BE2C (cell line): ENCODE data around the gene RAI1.

Experiments used
- DNase-seq: peaks from one replicate; pipeline ENCODE4 v3.0.0-alpha.2; 2020
- H3K27me3 ChIP-seq: fragments of 250-450 bp; sonication (Bioruptor Pico); 2 replicates; pipeline ENCODE4 v1.5.1; 2020; ENCODE audit warnings: mild to moderate bottlenecking
- H3K36me3 ChIP-seq: fragments of 250-450 bp; sonication (Bioruptor Pico); 2 replicates; pipeline ENCODE4 v1.5.1; 2020; ENCODE audit warnings: mild to moderate bottlenecking
- H3K4me1 ChIP-seq: fragments of 250-450 bp; sonication (Bioruptor Pico); 2 replicates; pipeline ENCODE4 v1.5.1; 2020
- H3K4me3 ChIP-seq: 2 replicates; pipeline ENCODE4 v1.5.1; 2011; ENCODE audit warnings: low read depth, low read length
- H3K9me3 ChIP-seq: fragments of 250-450 bp; sonication (Bioruptor Pico); 2 replicates; pipeline ENCODE4 v1.5.1; 2020
- CTCF ChIP-seq: IDR thresholded peaks from 2 replicates; pipeline ENCODE4 v1.5.1; 2012; ENCODE audit warnings: mild to moderate bottlenecking, low read depth, low read length

RAI1 gene

GRCh38 chr17:17781591-17782496 lies 100.6 kb downstream of the RAI1 start:
- H3K36me3 ChIP-seq: no peaks in the 10 kb centered on the region
- H3K4me3 ChIP-seq: peak overlapping the region; percentile 58
- peaks cover 38% of the 10 kb centered on the region for H3K4me1 ChIP-seq
- no peak for TF ChIP-seq CTCF
- DNase-seq: peak; percentile 48
- no peaks in the 10 kb centered on the region for H3K9me3 ChIP-seq
- no peaks in the 10 kb centered on the region for H3K27me3 ChIP-seq

GRCh38 chr17:17782523-17783115 lies 101.4 kb downstream of the RAI1 start:
- no peak for DNase-seq
- Histone ChIP-seq H3K36me3 (no peaks in the 10 kb centered on the region), H3K4me1 (peaks cover 38% of the 10 kb centered on the region), H3K9me3 (no peaks in the 10 kb centered on the region), H3K27me3 (no peaks in the 10 kb centered on the region), H3K4me3 (peak overlapping the region; percentile 58)
- TF ChIP-seq CTCF: no peak; the same call in 1 of the 2 replicates

GRCh38 chr17:17783116-17783824 lies 102.0 kb downstream of the RAI1 start:
- 0 out of 2 replicates have a peak, but pooled peaks have one; percentile 16 for TF ChIP-seq CTCF
- no peaks in the 10 kb centered on the region for H3K36me3 ChIP-seq
- peaks cover 38% of the 10 kb centered on the region for H3K4me1 ChIP-seq
- no peaks in the 10 kb centered on the region for H3K9me3 ChIP-seq
- peak; percentile 46 for DNase-seq
- no peaks in the 10 kb centered on the region for H3K27me3 ChIP-seq
- peak overlapping the region; percentile 58 for H3K4me3 ChIP-seq

GRCh38 chr17:17783825-17784656 lies 102.8 kb downstream of the RAI1 start:
- no peak for TF ChIP-seq CTCF
- peak; percentile 28 for DNase-seq
- Histone ChIP-seq H3K9me3 (no peaks in the 10 kb centered on the region), H3K4me1 (peaks cover 38% of the 10 kb centered on the region), H3K36me3 (no peaks in the 10 kb centered on the region), H3K4me3 (peak overlapping the region; percentile 58), H3K27me3 (no peaks in the 10 kb centered on the region)

- Histone ChIP-seq H3K4me1 (peaks cover 44% of the 10 kb centered on the region), H3K27me3 (no peaks in the 10 kb centered on the region), H3K4me3 (peak overlapping the region; percentile 58; the same call in 1 of the 2 replicates), H3K36me3 (no peaks in the 10 kb centered on the region), H3K9me3 (no peaks in the 10 kb centered on the region)
- peak; percentile 66 for DNase-seq
- peak; percentile 42 for TF ChIP-seq CTCF
These were observed 103.5 kb downstream of the RAI1 start for GRCh38 chr17:17784657-17785267.
